Measurements from ENCODE around the gene ABCA1. TPM values are rescaled to one million over a fixed set of nuclear protein-coding genes. Genes with fewer than 3 reads are reported as not detected.

Gene ABCA1
- total and polyA plus RNA-seq, 5 donors = 3.5 to 14.2 (median 7.5) TPM

GRCh38 chr9:104921067-104921741 is 6.8 kb downstream of the ABCA1 start:
- 69% methylated on average over 3 of the region's 3 CpGs for WGBS
- intact Hi-C loops (cut with DNase I) = loop anchor here in 2 of 4 donors (10.0 kb wide), 3 partner anchors 46 to 74 kb away; no protein-coding TSS in a partner anchor
- H3K27ac ChIP-seq (ENCODE audit: low read length) = no peak overlapping the region
- no peaks in the 10 kb centered on the region for H3K9me3 ChIP-seq (ENCODE audit: control insufficient read depth, low read length)
- H3K27me3 ChIP-seq (ENCODE audit: control insufficient read depth, insufficient read depth) = no peaks in the 10 kb centered on the region
- no peak for ATAC-seq
- no peak for DNase-seq
- H3K4me1 ChIP-seq (ENCODE audit: control insufficient read depth, insufficient read depth, low read length) = no peaks in the 10 kb centered on the region
- H3K4me3 ChIP-seq (ENCODE audit: low read length) = no peak overlapping the region

- Histone ChIP-seq H3K9me3 (ENCODE audit: control insufficient read depth, low read length) (no peaks in the 10 kb centered on the region), H3K27ac (ENCODE audit: low read length) (no peak overlapping the region), H3K27me3 (ENCODE audit: control insufficient read depth, insufficient read depth) (no peaks in the 10 kb centered on the region), H3K4me3 (ENCODE audit: low read length) (no peak overlapping the region), H3K4me1 (ENCODE audit: control insufficient read depth, insufficient read depth, low read length) (peaks cover 5% of the 10 kb centered on the region)
- WGBS = 83% methylated on average over 3 of the region's 3 CpGs
- intact Hi-C loops (cut with DNase I) = loop anchor here in 2 of 4 donors (10.0 kb wide), 1 partner anchor 51 kb away; no protein-coding TSS in a partner anchor
- DNase-seq (no peak), ATAC-seq (peak in 1 of 2 donors; percentile 52)
Observed at GRCh38 chr9:104915753-104916152, 12.2 kb downstream of the ABCA1 start.

GRCh38 chr9:104915049-104915448 is 12.9 kb downstream of the ABCA1 start:
- 44% methylated on average over 7 of the region's 7 CpGs for WGBS
- intact Hi-C loops (cut with DNase I) = loop anchor here in 2 of 4 donors (10.0 kb wide), 1 partner anchor 50 kb away; no protein-coding TSS in a partner anchor
- H3K27ac ChIP-seq (ENCODE audit: low read length) = no peak overlapping the region
- peaks cover 6% of the 10 kb centered on the region for H3K4me1 ChIP-seq (ENCODE audit: control insufficient read depth, insufficient read depth, low read length)
- ATAC-seq (peak; percentile 73 to 91), DNase-seq (peak in 1 of 3 donors; percentile 67)
- no peaks in the 10 kb centered on the region for H3K27me3 ChIP-seq (ENCODE audit: control insufficient read depth, insufficient read depth)
- H3K4me3 ChIP-seq (ENCODE audit: low read length) = no peak overlapping the region
- no peaks in the 10 kb centered on the region for H3K9me3 ChIP-seq (ENCODE audit: control insufficient read depth, low read length)

GRCh38 chr9:104914466-104914865 is 13.5 kb downstream of the ABCA1 start:
- Histone ChIP-seq H3K9me3 (ENCODE audit: control insufficient read depth, low read length) (no peaks in the 10 kb centered on the region), H3K27ac (ENCODE audit: low read length) (no peak overlapping the region), H3K4me3 (ENCODE audit: low read length) (no peak overlapping the region), H3K27me3 (ENCODE audit: control insufficient read depth, insufficient read depth) (no peaks in the 10 kb centered on the region), H3K4me1 (ENCODE audit: control insufficient read depth, insufficient read depth, low read length) (peaks cover 9% of the 10 kb centered on the region)
- no peak for ATAC-seq
- intact Hi-C loops (cut with DNase I) = loop anchor here in 2 of 4 donors (10.0 kb wide), 1 partner anchor 50 kb away; no protein-coding TSS in a partner anchor
- 88% methylated on average over 3 of the region's 3 CpGs for WGBS
- no peak for DNase-seq

GRCh38 chr9:104912606-104913005 is 15.3 kb downstream of the ABCA1 start:
- no peaks in the 10 kb centered on the region for H3K27me3 ChIP-seq (ENCODE audit: control insufficient read depth, insufficient read depth)
- ATAC-seq = no peak
- intact Hi-C loops (cut with DNase I) = loop anchor here in 2 of 4 donors (10.0 kb wide), 1 partner anchor 48 kb away; no protein-coding TSS in a partner anchor
- no peak for DNase-seq
- no peak overlapping the region for H3K4me3 ChIP-seq (ENCODE audit: low read length)
- H3K9me3 ChIP-seq (ENCODE audit: control insufficient read depth, low read length) = no peaks in the 10 kb centered on the region
- H3K27ac ChIP-seq (ENCODE audit: low read length) = no peak overlapping the region
- peaks cover 9% of the 10 kb centered on the region for H3K4me1 ChIP-seq (ENCODE audit: control insufficient read depth, insufficient read depth, low read length)
- 66% methylated on average over 3 of the region's 3 CpGs for WGBS

GRCh38 chr9:104911032-104911607 is 16.8 kb downstream of the ABCA1 start:
- 88% methylated on average over 4 of the region's 4 CpGs for WGBS
- ATAC-seq = no peak
- Histone ChIP-seq H3K4me3 (ENCODE audit: low read length) (no peak overlapping the region), H3K27me3 (ENCODE audit: control insufficient read depth, insufficient read depth) (no peaks in the 10 kb centered on the region), H3K9me3 (ENCODE audit: control insufficient read depth, low read length) (no peaks in the 10 kb centered on the region), H3K4me1 (ENCODE audit: control insufficient read depth, insufficient read depth, low read length) (peaks cover 20% of the 10 kb centered on the region), H3K27ac (ENCODE audit: low read length) (no peak overlapping the region)
- no peak for DNase-seq
- intact Hi-C loops (cut with DNase I) = loop anchor here in 2 of 4 donors (10.0 kb wide), 1 partner anchor 46 kb away; no protein-coding TSS in a partner anchor

GRCh38 chr9:104907278-104907951 is 20.5 kb downstream of the ABCA1 start:
- peaks cover 20% of the 10 kb centered on the region for H3K4me1 ChIP-seq (ENCODE audit: control insufficient read depth, insufficient read depth, low read length)
- no peak overlapping the region for H3K4me3 ChIP-seq (ENCODE audit: low read length)
- intact Hi-C loops (cut with DNase I) = no loop called here
- no peaks in the 10 kb centered on the region for H3K27me3 ChIP-seq (ENCODE audit: control insufficient read depth, insufficient read depth)
- H3K27ac ChIP-seq (ENCODE audit: low read length) = no peak overlapping the region
- 40% methylated on average over 11 of the region's 11 CpGs for WGBS
- DNase-seq (no peak), ATAC-seq (peak; percentile 25 to 56)
- no peaks in the 10 kb centered on the region for H3K9me3 ChIP-seq (ENCODE audit: control insufficient read depth, low read length)

GRCh38 chr9:104906441-104907277 is 21.3 kb downstream of the ABCA1 start:
- Histone ChIP-seq H3K4me1 (ENCODE audit: control insufficient read depth, insufficient read depth, low read length) (peaks cover 20% of the 10 kb centered on the region), H3K27me3 (ENCODE audit: control insufficient read depth, insufficient read depth) (no peaks in the 10 kb centered on the region), H3K9me3 (ENCODE audit: control insufficient read depth, low read length) (no peaks in the 10 kb centered on the region), H3K4me3 (ENCODE audit: low read length) (no peak overlapping the region), H3K27ac (ENCODE audit: low read length) (peak overlapping the region; percentile 23)
- ATAC-seq = peak; percentile 59 to 67
- DNase-seq = peak in 1 of 3 donors; percentile 51
- WGBS = 82% methylated on average over 5 of the region's 5 CpGs
- intact Hi-C loops (cut with DNase I) = no loop called here

- no peak overlapping the region for H3K4me3 ChIP-seq (ENCODE audit: low read length)
- H3K9me3 ChIP-seq (ENCODE audit: control insufficient read depth, low read length) = no peaks in the 10 kb centered on the region
- ATAC-seq (peak; percentile 9 to 27), DNase-seq (no peak)
- 16% methylated on average over 2 of the region's 2 CpGs for WGBS
- H3K27ac ChIP-seq (ENCODE audit: low read length) = no peak overlapping the region
- peaks cover 18% of the 10 kb centered on the region for H3K4me1 ChIP-seq (ENCODE audit: control insufficient read depth, insufficient read depth, low read length)
- H3K27me3 ChIP-seq (ENCODE audit: control insufficient read depth, insufficient read depth) = no peaks in the 10 kb centered on the region
- intact Hi-C loops (cut with DNase I) = no loop called here
Observed at GRCh38 chr9:104905931-104906330, 22.0 kb downstream of the ABCA1 start.

GRCh38 chr9:104905153-104905901 is 22.6 kb downstream of the ABCA1 start:
- WGBS = 58% methylated on average over 4 of the region's 4 CpGs
- intact Hi-C loops (cut with DNase I) = no loop called here
- no peak for ATAC-seq
- Histone ChIP-seq H3K9me3 (ENCODE audit: control insufficient read depth, low read length) (no peaks in the 10 kb centered on the region), H3K4me1 (ENCODE audit: control insufficient read depth, insufficient read depth, low read length) (peaks cover 18% of the 10 kb centered on the region), H3K27me3 (ENCODE audit: control insufficient read depth, insufficient read depth) (no peaks in the 10 kb centered on the region), H3K4me3 (ENCODE audit: low read length) (no peak overlapping the region), H3K27ac (ENCODE audit: low read length) (no peak overlapping the region)
- DNase-seq = no peak
